ENCODE data around the gene SUSD4.

The SUSD4 gene

GRCh38 chr1:223248001-223248769 is 115.8 kb downstream of the SUSD4 start:
- H3K27ac ChIP-seq (ENCODE audit: low read depth, low read length) = no peak overlapping the region
- no peak overlapping the region for H3K4me3 ChIP-seq (ENCODE audit: low read depth in 1 of 2, low read length in 2 of 2)
- H3K9ac ChIP-seq (ENCODE audit: low read depth in 1 of 2, low read length in 2 of 2) = no peak overlapping the region

GRCh38 chr1:223246476-223247112 is 117.4 kb downstream of the SUSD4 start:
- H3K27me3 ChIP-seq (ENCODE audit: control insufficient read depth in 1 of 2, insufficient read depth in 2 of 2, low read length in 2 of 2) = no peaks in the 10 kb centered on the region
- H3K9me3 ChIP-seq (ENCODE audit: control insufficient read depth in 1 of 2, low read length in 2 of 2) = no peaks in the 10 kb centered on the region
- H3K4me3 ChIP-seq (ENCODE audit: low read depth in 1 of 2, low read length in 2 of 2) = no peak overlapping the region
- H3K9ac ChIP-seq (ENCODE audit: low read depth in 1 of 2, low read length in 2 of 2) = no peak overlapping the region
- peaks cover 6 to 19% of the 10 kb centered on the region in 2 donors for H3K4me1 ChIP-seq (ENCODE audit: control insufficient read depth in 1 of 2, insufficient read depth in 2 of 2, low read length in 2 of 2)
- H3K36me3 ChIP-seq (ENCODE audit: control insufficient read depth in 1 of 2, insufficient read depth in 2 of 2, low read length in 2 of 2) = no peaks in the 10 kb centered on the region
- no peak overlapping the region for H3K27ac ChIP-seq (ENCODE audit: low read depth, low read length)

More at GRCh38 chr1:223248001-223248769, 115.8 kb downstream of the SUSD4 start:
- Histone ChIP-seq H3K36me3 (ENCODE audit: control insufficient read depth in 1 of 2, insufficient read depth in 2 of 2, low read length in 2 of 2) (no peaks in the 10 kb centered on the region), H3K4me1 (ENCODE audit: control insufficient read depth in 1 of 2, insufficient read depth in 2 of 2, low read length in 2 of 2) (peaks cover 6 to 19% of the 10 kb centered on the region in 2 donors), H3K27me3 (ENCODE audit: control insufficient read depth in 1 of 2, insufficient read depth in 2 of 2, low read length in 2 of 2) (no peaks in the 10 kb centered on the region), H3K9me3 (ENCODE audit: control insufficient read depth in 1 of 2, low read length in 2 of 2) (no peaks in the 10 kb centered on the region)

GRCh38 chr1:223245983-223246382 is 118.0 kb downstream of the SUSD4 start:
- Histone ChIP-seq H3K9ac (ENCODE audit: low read depth in 1 of 2, low read length in 2 of 2) (no peak overlapping the region), H3K4me3 (ENCODE audit: low read depth in 1 of 2, low read length in 2 of 2) (no peak overlapping the region), H3K27ac (ENCODE audit: low read depth, low read length) (no peak overlapping the region)

GRCh38 chr1:223245411-223245810 is 118.6 kb downstream of the SUSD4 start:
- Histone ChIP-seq H3K9ac (ENCODE audit: low read depth in 1 of 2, low read length in 2 of 2) (no peak overlapping the region), H3K4me3 (ENCODE audit: low read depth in 1 of 2, low read length in 2 of 2) (no peak overlapping the region), H3K4me1 (ENCODE audit: control insufficient read depth in 1 of 2, insufficient read depth in 2 of 2, low read length in 2 of 2) (peaks cover 6 to 19% of the 10 kb centered on the region in 2 donors), H3K27ac (ENCODE audit: low read depth, low read length) (no peak overlapping the region), H3K36me3 (ENCODE audit: control insufficient read depth in 1 of 2, insufficient read depth in 2 of 2, low read length in 2 of 2) (no peaks in the 10 kb centered on the region), H3K9me3 (ENCODE audit: control insufficient read depth in 1 of 2, low read length in 2 of 2) (no peaks in the 10 kb centered on the region), H3K27me3 (ENCODE audit: control insufficient read depth in 1 of 2, insufficient read depth in 2 of 2, low read length in 2 of 2) (no peaks in the 10 kb centered on the region)

More at GRCh38 chr1:223245983-223246382, 118.0 kb downstream of the SUSD4 start:
- Histone ChIP-seq H3K36me3 (ENCODE audit: control insufficient read depth in 1 of 2, insufficient read depth in 2 of 2, low read length in 2 of 2) (no peaks in the 10 kb centered on the region), H3K9me3 (ENCODE audit: control insufficient read depth in 1 of 2, low read length in 2 of 2) (no peaks in the 10 kb centered on the region), H3K27me3 (ENCODE audit: control insufficient read depth in 1 of 2, insufficient read depth in 2 of 2, low read length in 2 of 2) (no peaks in the 10 kb centered on the region), H3K4me1 (ENCODE audit: control insufficient read depth in 1 of 2, insufficient read depth in 2 of 2, low read length in 2 of 2) (peaks cover 6 to 19% of the 10 kb centered on the region in 2 donors)

- Histone ChIP-seq H3K36me3 (ENCODE audit: control insufficient read depth in 1 of 2, insufficient read depth in 2 of 2, low read length in 2 of 2) (no peaks in the 10 kb centered on the region), H3K4me1 (ENCODE audit: control insufficient read depth in 1 of 2, insufficient read depth in 2 of 2, low read length in 2 of 2) (peaks cover 6 to 15% of the 10 kb centered on the region in 2 donors), H3K27me3 (ENCODE audit: control insufficient read depth in 1 of 2, insufficient read depth in 2 of 2, low read length in 2 of 2) (no peaks in the 10 kb centered on the region)
Measured at GRCh38 chr1:223244366-223245103, 119.4 kb downstream of the SUSD4 start.

GRCh38 chr1:223243441-223244050 is 120.4 kb downstream of the SUSD4 start:
- Histone ChIP-seq H3K27me3 (ENCODE audit: control insufficient read depth in 1 of 2, insufficient read depth in 2 of 2, low read length in 2 of 2) (no peaks in the 10 kb centered on the region), H3K36me3 (ENCODE audit: control insufficient read depth in 1 of 2, insufficient read depth in 2 of 2, low read length in 2 of 2) (no peaks in the 10 kb centered on the region), H3K9me3 (ENCODE audit: control insufficient read depth in 1 of 2, low read length in 2 of 2) (no peaks in the 10 kb centered on the region), H3K4me1 (ENCODE audit: control insufficient read depth in 1 of 2, insufficient read depth in 2 of 2, low read length in 2 of 2) (peaks cover under 1 to 7% of the 10 kb centered on the region in 2 donors), H3K27ac (ENCODE audit: low read depth, low read length) (no peak overlapping the region), H3K4me3 (ENCODE audit: low read depth in 1 of 2, low read length in 2 of 2) (no peak overlapping the region), H3K9ac (ENCODE audit: low read depth in 1 of 2, low read length in 2 of 2) (no peak overlapping the region)

More at GRCh38 chr1:223244366-223245103, 119.4 kb downstream of the SUSD4 start:
- no peak overlapping the region for H3K4me3 ChIP-seq (ENCODE audit: low read depth in 1 of 2, low read length in 2 of 2)
- no peak overlapping the region for H3K9ac ChIP-seq (ENCODE audit: low read depth in 1 of 2, low read length in 2 of 2)
- no peak overlapping the region for H3K27ac ChIP-seq (ENCODE audit: low read depth, low read length)
- H3K9me3 ChIP-seq (ENCODE audit: control insufficient read depth in 1 of 2, low read length in 2 of 2) = no peaks in the 10 kb centered on the region

- Histone ChIP-seq H3K27me3 (ENCODE audit: control insufficient read depth in 1 of 2, insufficient read depth in 2 of 2, low read length in 2 of 2) (no peaks in the 10 kb centered on the region), H3K4me3 (ENCODE audit: low read depth in 1 of 2, low read length in 2 of 2) (no peak overlapping the region), H3K9ac (ENCODE audit: low read depth in 1 of 2, low read length in 2 of 2) (no peak overlapping the region), H3K27ac (ENCODE audit: low read depth, low read length) (no peak overlapping the region), H3K36me3 (ENCODE audit: control insufficient read depth in 1 of 2, insufficient read depth in 2 of 2, low read length in 2 of 2) (no peaks in the 10 kb centered on the region), H3K4me1 (ENCODE audit: control insufficient read depth in 1 of 2, insufficient read depth in 2 of 2, low read length in 2 of 2) (peaks cover 0 to under 1% of the 10 kb centered on the region in 2 donors), H3K9me3 (ENCODE audit: control insufficient read depth in 1 of 2, low read length in 2 of 2) (no peaks in the 10 kb centered on the region)
Measured at GRCh38 chr1:223242971-223243370, 121.0 kb downstream of the SUSD4 start.

- no peak overlapping the region for H3K4me3 ChIP-seq (ENCODE audit: low read depth in 1 of 2, low read length in 2 of 2)
- H3K36me3 ChIP-seq (ENCODE audit: control insufficient read depth in 1 of 2, insufficient read depth in 2 of 2, low read length in 2 of 2) = no peaks in the 10 kb centered on the region
- no peaks in the 10 kb centered on the region for H3K27me3 ChIP-seq (ENCODE audit: control insufficient read depth in 1 of 2, insufficient read depth in 2 of 2, low read length in 2 of 2)
- no peaks in the 10 kb centered on the region for H3K9me3 ChIP-seq (ENCODE audit: control insufficient read depth in 1 of 2, low read length in 2 of 2)
- H3K9ac ChIP-seq (ENCODE audit: low read depth in 1 of 2, low read length in 2 of 2) = no peak overlapping the region
- H3K27ac ChIP-seq (ENCODE audit: low read depth, low read length) = no peak overlapping the region
- no peaks in the 10 kb centered on the region for H3K4me1 ChIP-seq (ENCODE audit: control insufficient read depth in 1 of 2, insufficient read depth in 2 of 2, low read length in 2 of 2)
Measured at GRCh38 chr1:223242382-223242955, 121.5 kb downstream of the SUSD4 start.

- no peaks in the 10 kb centered on the region for H3K36me3 ChIP-seq (ENCODE audit: control insufficient read depth in 1 of 2, insufficient read depth in 2 of 2, low read length in 2 of 2)
- no peak overlapping the region for H3K9ac ChIP-seq (ENCODE audit: low read depth in 1 of 2, low read length in 2 of 2)
- H3K4me3 ChIP-seq (ENCODE audit: low read depth in 1 of 2, low read length in 2 of 2) = no peak overlapping the region
- no peak overlapping the region for H3K27ac ChIP-seq (ENCODE audit: low read depth, low read length)
- H3K27me3 ChIP-seq (ENCODE audit: control insufficient read depth in 1 of 2, insufficient read depth in 2 of 2, low read length in 2 of 2) = no peaks in the 10 kb centered on the region
- H3K4me1 ChIP-seq (ENCODE audit: control insufficient read depth in 1 of 2, insufficient read depth in 2 of 2, low read length in 2 of 2) = no peaks in the 10 kb centered on the region
- no peaks in the 10 kb centered on the region for H3K9me3 ChIP-seq (ENCODE audit: control insufficient read depth in 1 of 2, low read length in 2 of 2)
Measured at GRCh38 chr1:223240122-223240521, 123.9 kb downstream of the SUSD4 start.
